Erythroblast (primary cell): ENCODE measurements around the gene VIPR2.

ENCODE experiments used
- GATA1 ChIP-seq: IDR thresholded peaks from 2 replicates; pipeline ENCODE4 v1.6.1; 2011; ENCODE audit warnings: low read depth, mild to moderate bottlenecking, control low read depth, low read length, moderate library complexity
- POLR2A ChIP-seq: IDR thresholded peaks from 2 replicates; pipeline ENCODE4 v1.6.1; 2011; ENCODE audit warnings: mild to moderate bottlenecking, low read length

GRCh38 chr7:159137906-159138305 lies 6.8 kb downstream of the VIPR2 start:
- TF ChIP-seq POLR2A (no peak), GATA1 (no peak)
